Glutamatergic neuron (in vitro differentiated cells): Measurements from ENCODE around the gene GRIPAP1. TPM values are rescaled to one million over a fixed set of nuclear protein-coding genes. Genes with fewer than 3 reads are reported as not detected.

Experiments used
- DNase-seq: peaks from one replicate; pipeline ENCODE4 v3.0.0; 2022
- H3K27ac Mint-ChIP-seq: one replicate; pipeline ENCODE4 v1.8.0; 2020; ENCODE audit warnings: mild to moderate bottlenecking, mixed read lengths, inconsistent platforms; ENCODE audit not compliant: unreplicated experiment
- H3K27me3 Mint-ChIP-seq: one replicate; pipeline ENCODE4 v1.8.0; 2020; ENCODE audit warnings: mild to moderate bottlenecking, moderate library complexity, mixed read lengths, inconsistent platforms; ENCODE audit not compliant: unreplicated experiment
- H3K36me3 Mint-ChIP-seq: one replicate; pipeline ENCODE4 v1.8.0; 2020; ENCODE audit warnings: mild to moderate bottlenecking, mixed read lengths, inconsistent platforms; ENCODE audit not compliant: unreplicated experiment
- H3K4me1 Mint-ChIP-seq: one replicate; pipeline ENCODE4 v1.8.0; 2020; ENCODE audit warnings: mild to moderate bottlenecking, low read depth, mixed read lengths, inconsistent platforms; ENCODE audit not compliant: unreplicated experiment
- H3K4me3 Mint-ChIP-seq: one replicate; pipeline ENCODE4 v1.8.0; 2020; ENCODE audit warnings: mild to moderate bottlenecking, mixed read lengths, inconsistent platforms; ENCODE audit not compliant: unreplicated experiment
- H3K9me3 Mint-ChIP-seq: one replicate; pipeline ENCODE4 v1.8.0; 2020; ENCODE audit warnings: mild to moderate bottlenecking, moderate library complexity, mixed read lengths, inconsistent platforms; ENCODE audit not compliant: unreplicated experiment
- CTCF ChIP-seq: fragments of 200-600 bp; sonication (generic); IDR thresholded peaks from one replicate; pipeline ENCODE4 v1.5.0; 2021; ENCODE audit not compliant: partially characterized antibody, unreplicated experiment
- total RNA-seq: library from RNA; stranded (reverse); fragmentation: NEBNext Ultra II Directional; extraction: Animal tissue kit (Norgen Biotek cat#: 25700); gene quantifications from one replicate; pipeline ENCODE4 v1.2.1, GENCODE V29; 2021; ENCODE audit not compliant: unreplicated experiment

The GRIPAP1 gene
- total RNA-seq, 1 donor from 2014 or later = 129 TPM

GRCh38 chrX:48971249-48972219 lies 30.5 kb downstream of the GRIPAP1 start, which contains the start of gene KCND1:
TSS of gene KCND1 (minus strand) at chrX:48971844. CDS start at chrX:48970271, 1,573 bp downstream.
- DNase-seq = peak; percentile 83
- H3K27ac Mint-ChIP-seq = peak within 1 kb of the TSS; percentile 70
- H3K4me1 Mint-ChIP-seq = peaks cover 10% of the 10 kb centered on the region
- TF ChIP-seq CTCF = no peak
- peaks cover 7% of the 10 kb centered on the region for H3K36me3 Mint-ChIP-seq
- peaks cover 3% of the 10 kb centered on the region for H3K9me3 Mint-ChIP-seq
- peaks cover 12% of the 10 kb centered on the region for H3K27me3 Mint-ChIP-seq
- peak within 1 kb of the TSS; percentile 62 for H3K4me3 Mint-ChIP-seq

- TF ChIP-seq CTCF = no peak
- H3K4me1 Mint-ChIP-seq = peaks cover 10% of the 10 kb centered on the region
- no peak overlapping the region for H3K27ac Mint-ChIP-seq
- H3K27me3 Mint-ChIP-seq = peaks cover 6% of the 10 kb centered on the region
- peaks cover 3% of the 10 kb centered on the region for H3K9me3 Mint-ChIP-seq
- DNase-seq = no peak
- peaks cover under 1% of the 10 kb centered on the region for H3K36me3 Mint-ChIP-seq
- no peak overlapping the region for H3K4me3 Mint-ChIP-seq
These were observed 32.6 kb downstream of the GRIPAP1 start for GRCh38 chrX:48969471-48969870.

GRCh38 chrX:48968377-48968776 lies 33.7 kb downstream of the GRIPAP1 start:
- no peak for DNase-seq
- Mint-ChIP-seq H3K27ac (no peak overlapping the region), H3K9me3 (peaks cover 3% of the 10 kb centered on the region), H3K4me3 (no peak overlapping the region), H3K36me3 (no peaks in the 10 kb centered on the region), H3K4me1 (peaks cover 9% of the 10 kb centered on the region), H3K27me3 (peaks cover 5% of the 10 kb centered on the region)
- TF ChIP-seq CTCF = no peak

GRCh38 chrX:48966796-48967579 lies 35.1 kb downstream of the GRIPAP1 start:
- no peak for TF ChIP-seq CTCF
- H3K27me3 Mint-ChIP-seq = no peaks in the 10 kb centered on the region
- H3K4me1 Mint-ChIP-seq = no peaks in the 10 kb centered on the region
- H3K4me3 Mint-ChIP-seq = no peak overlapping the region
- DNase-seq = no peak
- H3K9me3 Mint-ChIP-seq = no peaks in the 10 kb centered on the region
- H3K27ac Mint-ChIP-seq = no peak overlapping the region
- no peaks in the 10 kb centered on the region for H3K36me3 Mint-ChIP-seq
